ENCODE measurements around the gene PIMREG.

Gene PIMREG

GRCh38 chr17:6462692-6463091, 18.4 kb downstream of the PIMREG start:
- FAIRE-seq, result no peak

- no peak for FAIRE-seq
Measured at GRCh38 chr17:6463616-6464445, 19.6 kb downstream of the PIMREG start.

DNA sequence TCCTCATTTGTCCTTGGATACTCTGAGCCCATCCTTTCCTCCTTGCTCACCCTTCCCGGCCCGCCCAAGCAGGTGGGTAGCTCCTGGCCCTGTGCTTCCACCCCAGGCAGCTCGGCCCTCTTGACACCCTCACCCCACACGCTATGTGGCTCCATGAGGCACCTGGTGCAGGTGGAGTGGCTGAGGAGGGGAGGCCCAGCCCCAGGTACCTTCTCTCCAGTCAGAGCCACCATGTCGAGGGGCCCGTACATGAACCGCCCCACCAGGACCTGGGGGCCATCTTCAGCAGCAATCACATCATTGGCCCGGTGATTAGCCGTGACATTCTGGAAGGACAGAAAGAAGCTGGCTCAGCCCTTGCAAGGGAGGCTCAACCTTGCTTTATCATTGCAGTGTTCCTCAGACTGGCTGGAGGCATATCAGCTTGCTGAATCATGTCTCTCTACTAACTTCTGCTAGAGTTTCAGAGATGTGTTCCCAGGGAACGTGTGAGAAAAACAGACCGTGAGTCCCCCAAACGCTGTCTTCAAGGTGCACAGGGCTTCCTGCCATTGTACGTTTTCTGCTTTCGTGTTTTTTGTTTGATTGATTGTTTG, 20.3 kb downstream of the PIMREG start:
- no peak for FAIRE-seq

DNA sequence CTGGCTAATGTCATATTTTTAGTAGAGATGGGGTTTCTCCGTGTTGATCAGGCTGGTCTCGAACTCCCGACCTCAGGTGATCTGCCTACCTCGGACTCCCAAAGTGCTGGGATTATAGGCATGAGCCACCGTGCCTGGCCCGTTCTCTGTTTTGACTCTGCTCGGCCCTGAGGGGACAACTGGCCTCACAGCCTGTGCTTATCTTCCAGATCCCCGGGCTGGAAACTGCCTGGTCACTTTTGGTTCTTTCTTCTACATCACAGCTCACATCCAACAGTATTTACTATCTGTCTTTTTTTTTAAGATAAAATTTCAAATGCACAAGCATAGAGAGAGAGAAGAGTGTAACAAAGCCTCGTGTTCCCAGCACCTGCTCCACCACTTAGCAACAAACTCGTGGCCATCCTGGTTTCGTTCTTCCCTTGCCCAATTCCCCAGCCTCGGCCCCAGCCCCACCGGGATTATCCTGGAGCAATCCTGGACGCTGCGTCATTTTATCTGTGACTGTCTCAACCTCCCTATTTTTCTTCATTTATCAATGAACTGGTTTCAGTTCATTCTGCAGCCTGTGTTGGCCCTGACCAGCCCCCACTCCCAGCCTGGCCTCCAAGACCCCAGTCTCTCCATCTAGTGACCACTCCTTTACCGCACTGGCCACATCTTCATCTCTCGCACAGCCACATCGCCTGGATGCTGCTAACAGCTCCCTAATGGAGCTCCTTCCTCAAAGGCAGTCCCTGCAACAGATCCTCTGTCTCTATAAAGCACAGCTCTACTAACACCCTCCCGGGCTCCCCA, 21.1 kb downstream of the PIMREG start:
- FAIRE-seq, result no peak

DNA sequence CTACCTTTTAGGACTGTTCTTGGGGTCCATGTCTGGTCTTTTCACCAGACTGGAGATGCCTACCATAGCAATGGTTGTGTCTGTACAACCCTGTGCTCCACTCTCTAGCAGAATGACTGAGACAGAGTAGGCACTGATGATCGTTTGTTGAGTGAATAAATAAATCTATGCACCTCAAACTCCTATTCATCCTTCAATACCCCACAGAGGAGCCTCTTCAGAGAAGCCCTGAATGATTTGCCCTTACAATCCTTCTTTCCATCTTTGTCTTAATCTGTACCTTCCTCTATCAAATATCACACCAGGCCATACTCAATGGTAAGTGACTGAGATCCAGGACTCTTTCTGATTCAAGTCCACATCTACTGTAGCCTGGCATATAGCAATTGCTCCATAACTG, 23.3 kb downstream of the PIMREG start:
- no peak for FAIRE-seq

- FAIRE-seq, result no peak
Measured at GRCh38 chr17:6468051-6468790, 24.0 kb downstream of the PIMREG start.

- no peak for FAIRE-seq
Measured at GRCh38 chr17:6470146-6470718, 26.0 kb downstream of the PIMREG start.

GRCh38 chr17:6470751-6471521, 26.7 kb downstream of the PIMREG start:
- no peak for FAIRE-seq

DNA sequence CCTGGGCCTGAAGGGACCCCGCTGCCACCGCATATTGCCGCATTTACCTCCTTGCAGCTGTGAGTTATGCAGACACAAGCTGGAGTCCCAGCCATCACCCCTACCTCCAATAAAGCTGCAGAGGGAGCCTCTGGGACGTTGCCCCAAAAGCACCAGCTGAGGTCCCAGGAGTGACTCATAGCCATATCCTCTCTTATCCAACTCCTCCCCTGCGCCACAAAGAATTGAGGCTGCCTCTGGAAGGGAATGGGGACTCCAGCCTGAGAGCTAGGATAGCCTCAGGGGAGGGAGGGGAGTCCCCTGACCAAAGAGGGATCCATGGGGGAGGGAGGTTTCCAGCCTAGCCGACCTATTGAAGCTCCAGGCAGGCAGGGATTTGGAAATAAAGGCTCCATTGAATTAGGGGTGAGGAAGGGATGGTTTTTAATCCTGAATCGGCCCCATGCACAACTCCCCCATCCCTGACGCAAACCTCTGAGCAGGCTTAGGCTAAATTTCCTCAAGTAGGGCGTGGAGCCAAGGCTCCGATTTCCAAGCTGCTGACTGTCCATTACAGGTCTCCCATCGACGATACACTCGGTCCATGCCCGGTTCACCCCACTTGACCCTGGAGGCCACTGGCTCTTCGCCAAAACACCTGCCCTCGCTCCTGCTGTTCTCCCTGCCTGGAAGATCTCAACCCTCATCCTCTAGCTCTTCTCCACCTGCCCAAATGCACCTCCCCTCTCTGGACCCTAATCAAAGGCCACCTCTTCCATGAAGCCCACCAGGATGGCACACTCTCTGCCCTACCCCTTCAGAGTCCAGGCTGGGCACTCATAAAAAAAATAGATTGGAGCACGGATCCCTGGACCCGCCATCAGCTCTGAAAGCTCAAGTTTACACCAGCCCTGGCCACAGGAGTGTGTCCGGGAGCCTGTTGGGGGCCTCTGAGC, 27.5 kb downstream of the PIMREG start:
- no peak for FAIRE-seq

- no peak for FAIRE-seq
Measured at GRCh38 chr17:6472517-6472916, 28.3 kb downstream of the PIMREG start.

DNA sequence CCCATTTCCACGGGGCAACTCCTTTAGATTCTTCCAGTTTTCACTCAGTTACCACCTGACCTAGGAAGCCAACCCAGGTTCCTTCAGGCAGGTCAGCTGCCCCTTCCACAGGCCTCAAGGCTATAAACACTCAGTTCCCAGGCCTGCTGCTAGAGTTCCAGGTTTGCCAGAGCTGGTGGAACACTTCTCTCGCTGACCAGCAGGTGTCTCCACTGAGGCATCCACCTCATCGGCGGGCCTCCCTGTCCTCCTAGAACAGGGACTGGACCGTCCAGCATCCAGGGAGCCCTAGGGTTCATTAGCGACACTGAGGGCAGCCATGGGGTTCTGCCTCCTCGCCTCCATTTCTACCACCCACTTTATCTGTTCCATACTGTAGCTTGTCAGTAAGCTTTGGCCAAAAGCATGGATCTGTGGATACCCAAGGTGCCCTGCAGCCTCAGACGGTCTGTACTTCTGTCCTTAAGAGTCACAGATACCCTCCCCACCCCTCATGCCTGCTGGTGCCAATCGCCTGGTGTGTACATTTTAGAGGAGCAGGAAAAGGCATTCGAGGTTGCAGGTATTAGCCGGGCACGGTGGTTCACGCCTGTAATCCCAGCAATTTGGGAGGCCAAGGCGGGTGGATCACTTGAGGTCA, 29.0 kb downstream of the PIMREG start:
- FAIRE-seq, result no peak

DNA sequence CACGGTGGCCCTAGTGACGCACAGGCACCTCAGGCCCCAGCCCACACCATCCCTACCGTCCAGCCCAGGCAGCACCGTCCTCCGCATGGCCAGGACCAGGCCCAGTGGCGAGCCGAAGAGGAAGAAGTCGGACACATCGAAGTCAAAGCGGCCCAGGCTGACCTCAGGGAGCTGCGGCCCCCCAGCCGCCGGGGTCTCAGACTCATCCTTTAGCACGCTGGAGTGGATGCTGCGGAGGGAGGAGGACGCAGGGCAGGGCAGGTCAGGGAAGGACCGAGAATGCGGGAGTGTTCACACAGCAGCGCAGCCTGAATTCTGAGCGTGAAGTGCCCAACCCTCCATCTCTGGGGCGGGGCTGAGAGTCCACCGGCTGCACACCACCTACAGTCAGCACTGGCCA, 30.1 kb downstream of the PIMREG start:
- no peak for FAIRE-seq

DNA sequence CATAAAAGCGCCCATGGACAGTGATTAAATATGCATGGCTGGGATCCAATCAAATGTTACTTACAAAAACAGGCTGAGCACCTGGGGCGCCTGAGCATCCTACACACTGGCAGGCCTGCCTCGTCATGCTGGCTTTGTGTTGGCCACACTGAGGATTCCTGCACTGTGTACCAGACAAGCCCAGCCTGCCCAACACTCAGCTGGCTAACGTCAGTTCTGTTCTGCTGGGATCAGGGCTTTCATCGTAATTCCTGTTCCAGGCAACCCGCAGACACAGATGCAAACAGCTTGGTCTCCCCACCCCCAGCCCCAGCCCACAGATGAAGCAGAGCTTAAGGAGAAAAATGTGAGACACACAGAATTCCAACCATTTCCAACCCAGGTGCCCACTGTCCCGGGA, 30.7 kb downstream of the PIMREG start:
- FAIRE-seq, result no peak

DNA sequence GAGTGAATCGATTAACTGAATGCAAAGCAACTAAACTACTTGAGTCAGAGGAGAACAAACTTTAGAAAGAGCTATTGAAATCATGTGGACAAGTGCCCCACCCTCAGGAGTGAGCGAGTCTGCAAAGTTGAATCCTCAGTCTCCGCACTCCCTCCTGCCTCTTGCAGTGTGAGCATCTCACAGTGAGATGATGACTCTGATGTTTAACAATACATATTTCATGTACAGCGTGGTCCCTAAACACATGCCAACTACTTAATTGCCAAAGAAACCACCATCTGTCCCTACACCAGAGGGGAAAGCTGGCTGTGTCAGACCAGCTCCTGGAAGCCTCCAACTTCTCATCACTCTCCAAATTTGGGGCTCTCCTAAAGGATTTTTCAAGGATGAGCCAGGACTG, 31.2 kb downstream of the PIMREG start:
- no peak for FAIRE-seq

DNA sequence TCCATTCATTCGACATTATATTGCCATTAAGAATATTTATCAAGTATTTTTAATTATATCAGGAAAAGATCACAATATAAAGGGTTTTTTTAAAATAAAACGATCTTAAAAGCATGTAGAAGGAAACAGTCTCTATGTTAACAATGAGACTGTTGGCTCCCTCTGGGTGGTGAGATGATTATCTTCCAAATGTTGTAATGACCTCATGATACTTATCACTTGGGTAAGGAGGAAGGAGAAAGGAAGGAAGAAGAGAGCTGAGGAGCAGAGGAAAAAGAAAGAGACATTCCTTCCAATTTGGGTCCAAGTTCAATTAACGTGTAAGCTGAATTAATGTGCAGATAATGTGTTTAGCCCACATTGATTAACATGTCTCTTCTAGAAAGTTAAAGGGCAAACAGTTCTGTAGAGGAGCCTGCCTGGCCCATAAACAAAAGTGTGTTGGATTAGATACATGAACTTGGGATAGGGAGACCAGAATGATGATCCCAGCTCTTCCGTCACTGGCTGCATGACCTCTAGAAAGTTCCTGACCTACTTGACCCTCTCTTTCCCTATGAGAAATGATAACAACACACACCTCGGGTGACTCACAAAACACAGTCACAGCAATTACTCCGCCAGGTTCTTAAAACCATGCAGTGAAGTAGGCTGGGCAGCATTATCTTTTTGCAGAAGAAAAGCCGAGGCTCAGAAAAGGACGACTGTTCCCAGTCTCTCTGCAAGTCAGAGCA, 32.0 kb downstream of the PIMREG start:
- FAIRE-seq, result no peak

- no peak for FAIRE-seq
Measured at GRCh38 chr17:6476810-6477179, 32.5 kb downstream of the PIMREG start.

- FAIRE-seq, result no peak
Measured at GRCh38 chr17:6477831-6478383, 33.7 kb downstream of the PIMREG start.

- no peak for FAIRE-seq
Measured at GRCh38 chr17:6478486-6478885, 34.2 kb downstream of the PIMREG start.

- no peak for FAIRE-seq
Measured at GRCh38 chr17:6479622-6480302, 35.5 kb downstream of the PIMREG start.

Measured in A204.1 (cell line).